Measurements from ENCODE around the gene EPM2A. TPM values are rescaled to one million over a fixed set of nuclear protein-coding genes. Genes with fewer than 3 reads are reported as not detected.

EPM2A gene
- polyA plus RNA-seq, 2 of the 4 experiments (the other 2 are of a cell fraction): 2.4 to 3.0 TPM

DNA sequence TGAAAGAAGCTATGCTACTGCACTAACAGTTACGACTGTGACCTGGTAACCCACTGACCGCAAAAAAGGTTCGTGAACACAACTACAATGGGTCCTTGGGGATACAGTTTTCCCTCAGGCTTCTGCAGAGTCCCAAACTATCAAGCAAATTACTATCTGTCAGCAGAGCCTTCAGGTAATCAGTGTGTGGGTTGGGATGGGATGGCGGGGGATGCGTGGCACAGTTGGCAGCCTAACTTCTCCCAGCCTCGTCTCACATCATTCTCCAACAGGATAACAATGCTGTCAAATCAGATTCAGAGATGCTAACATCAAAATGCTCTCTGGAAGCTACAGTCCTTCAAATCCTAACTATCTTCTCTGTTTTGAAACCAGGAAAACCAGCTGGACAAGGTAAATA lies 102.3 kb downstream of the EPM2A start:
- no peaks in the 10 kb centered on the region for H3K9me3 ChIP-seq
- FAIRE-seq (no peak), ATAC-seq (no peak), DNase-seq (ENCODE audit: low read depth in 1 of 2, low spot score in 1 of 2) (no peak)
- no peak overlapping the region for H3K27ac ChIP-seq
- ChIA-PET CTCF (interaction anchor here (0.9 to 1.9 kb wide), 9 partner anchors 9 to 1051 kb away, joined by 3 to 13 read pairs (median 4); no protein-coding TSS in a partner anchor), POLR2A (no interaction called here)
- 88% methylated on average over 5 of the region's 6 CpGs for WGBS (ENCODE audit: missing lambda C conversion rate)
- TF ChIP-seq KDM1A (IDR thresholded peaks at IDR 0.05; ENCODE audit: low read depth) (no peak), GATA3 (IDR thresholded peaks at IDR 0.05; ENCODE audit: borderline replicate concordance) (no peak), ESRRA (IDR thresholded peaks at IDR 0.05; ENCODE audit: borderline replicate concordance, low read length) (no peak), HOXA7 (CRISPR knock-in tag; IDR thresholded peaks at IDR 0.05) (no peak)
- no peaks in the 10 kb centered on the region for H3K4me1 ChIP-seq
- H3K4me2 ChIP-seq: no peak overlapping the region
- H3K4me3 ChIP-seq: no peak overlapping the region

DNA sequence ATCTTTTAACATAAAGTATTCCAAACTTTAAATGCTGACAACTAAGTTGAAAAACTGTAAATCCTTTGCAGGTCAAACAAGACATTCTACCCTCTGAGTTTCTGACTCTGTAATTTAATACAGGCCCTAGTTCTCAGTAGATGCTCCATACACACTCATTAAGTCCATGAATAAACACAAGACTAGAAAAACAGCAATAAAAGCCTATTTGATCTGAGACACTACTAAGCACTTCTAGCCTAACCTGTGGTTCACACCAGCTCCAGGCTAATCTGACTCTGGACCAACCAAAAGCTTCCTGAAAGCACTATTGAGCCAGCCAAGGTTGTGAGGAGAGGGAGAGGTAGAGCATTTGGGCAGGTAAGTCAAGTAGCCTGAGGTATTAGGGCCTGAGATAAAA lies 103.9 kb downstream of the EPM2A start:
- POLR2A ChIA-PET: no interaction called here

DNA sequence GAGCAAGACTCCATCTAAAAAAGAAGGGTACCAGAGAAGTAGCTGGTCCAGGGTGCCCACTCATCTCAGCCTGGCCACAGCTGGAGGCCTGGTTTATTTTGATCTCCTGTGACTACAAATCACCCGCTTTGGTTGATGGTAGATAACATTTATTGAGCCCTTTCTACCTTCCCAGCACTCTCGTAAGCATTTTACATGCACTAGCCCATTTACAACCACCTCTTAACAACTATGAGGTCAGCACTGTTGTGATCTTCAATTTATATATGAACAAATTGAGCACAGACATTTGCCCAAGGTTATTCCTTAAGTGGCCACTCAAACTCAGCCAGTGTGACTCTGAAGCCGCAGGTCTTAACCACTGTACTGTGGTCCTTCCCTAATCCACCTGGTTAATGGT lies 104.7 kb downstream of the EPM2A start:
- 74% methylated on average over 3 of the region's 3 CpGs for WGBS (ENCODE audit: missing lambda C conversion rate)
- H3K4me2 ChIP-seq: no peak overlapping the region
- FAIRE-seq (no peak), ATAC-seq (no peak), DNase-seq (ENCODE audit: low read depth in 1 of 2, low spot score in 1 of 2) (no peak)
- H3K4me3 ChIP-seq: no peak overlapping the region
- ChIA-PET POLR2A (no interaction called here), CTCF (interaction anchor here (0.6 to 2.0 kb wide), 2 partner anchors 26 to 1383 kb away, joined by 3 to 5 read pairs; no protein-coding TSS in a partner anchor)
- TF ChIP-seq, protein P1, sequence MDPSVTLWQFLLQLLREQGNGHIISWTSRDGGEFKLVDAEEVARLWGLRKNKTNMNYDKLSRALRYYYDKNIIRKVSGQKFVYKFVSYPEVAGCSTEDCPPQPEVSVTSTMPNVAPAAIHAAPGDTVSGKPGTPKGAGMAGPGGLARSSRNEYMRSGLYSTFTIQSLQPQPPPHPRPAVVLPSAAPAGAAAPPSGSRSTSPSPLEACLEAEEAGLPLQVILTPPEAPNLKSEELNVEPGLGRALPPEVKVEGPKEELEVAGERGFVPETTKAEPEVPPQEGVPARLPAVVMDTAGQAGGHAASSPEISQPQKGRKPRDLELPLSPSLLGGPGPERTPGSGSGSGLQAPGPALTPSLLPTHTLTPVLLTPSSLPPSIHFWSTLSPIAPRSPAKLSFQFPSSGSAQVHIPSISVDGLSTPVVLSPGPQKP (IDR thresholded peaks at IDR 0.05; ENCODE audit: low read depth, low read length): no peak
- no peak for TF ChIP-seq TP53 (CRISPR knock-in tag; IDR thresholded peaks at IDR 0.05)
- no peak for TF ChIP-seq RARB (CRISPR knock-in tag; IDR thresholded peaks at IDR 0.05)
- TF ChIP-seq ZNF302 (CRISPR knock-in tag; IDR thresholded peaks at IDR 0.05): no peak
- no peak for TF ChIP-seq CBX2 (IDR thresholded peaks at IDR 0.05; ENCODE audit: borderline replicate concordance, low read depth)
- no peak for TF ChIP-seq RFX5 (IDR thresholded peaks at IDR 0.05)
- TF ChIP-seq, protein P2, sequence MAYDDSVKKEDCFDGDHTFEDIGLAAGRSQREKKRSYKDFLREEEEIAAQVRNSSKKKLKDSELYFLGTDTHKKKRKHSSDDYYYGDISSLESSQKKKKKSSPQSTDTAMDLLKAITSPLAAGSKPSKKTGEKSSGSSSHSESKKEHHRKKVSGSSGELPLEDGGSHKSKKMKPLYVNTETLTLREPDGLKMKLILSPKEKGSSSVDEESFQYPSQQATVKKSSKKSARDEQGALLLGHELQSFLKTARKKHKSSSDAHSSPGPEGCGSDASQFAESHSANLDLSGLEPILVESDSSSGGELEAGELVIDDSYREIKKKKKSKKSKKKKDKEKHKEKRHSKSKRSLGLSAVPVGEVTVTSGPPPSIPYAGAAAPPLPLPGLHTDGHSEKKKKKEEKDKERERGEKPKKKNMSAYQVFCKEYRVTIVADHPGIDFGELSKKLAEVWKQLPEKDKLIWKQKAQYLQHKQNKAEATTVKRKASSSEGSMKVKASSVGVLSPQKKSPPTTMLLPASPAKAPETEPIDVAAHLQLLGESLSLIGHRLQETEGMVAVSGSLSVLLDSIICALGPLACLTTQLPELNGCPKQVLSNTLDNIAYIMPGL (CRISPR knock-in tag; IDR thresholded peaks at IDR 0.05; ENCODE audit: borderline replicate concordance): no peak
- no peak for TF ChIP-seq HOXA7 (CRISPR knock-in tag; IDR thresholded peaks at IDR 0.05)
- no peak for TF ChIP-seq CEBPB (IDR thresholded peaks at IDR 0.05)
- TF ChIP-seq SMC3 (IDR thresholded peaks at IDR 0.05): no peak
- TF ChIP-seq KDM5A (IDR thresholded peaks at IDR 0.05): no peak
- no peak for TF ChIP-seq POLR2A (IDR thresholded peaks at IDR 0.05; ENCODE audit: low read length)
- TF ChIP-seq FOSB (CRISPR knock-in tag; IDR thresholded peaks at IDR 0.05): no peak
- TF ChIP-seq RNF2 (IDR thresholded peaks at IDR 0.05; ENCODE audit: borderline replicate concordance, low read depth): no peak
- TF ChIP-seq RAD21 (conservative IDR thresholded peaks at IDR 0.05 in 1 of 2, IDR thresholded peaks at IDR 0.05 in 1 of 2): no peak
- no peak for TF ChIP-seq NFE2L2 (conservative IDR thresholded peaks at IDR 0.05; ENCODE audit: low read length)
- H3K27ac ChIP-seq: no peak overlapping the region
- H3K4me1 ChIP-seq: no peaks in the 10 kb centered on the region
- H3K9me3 ChIP-seq: no peaks in the 10 kb centered on the region

More for the DNA sequence above, 103.9 kb downstream of the EPM2A start:
- ATAC-seq (no peak), DNase-seq (ENCODE audit: low read depth in 1 of 2, low spot score in 1 of 2) (no peak), FAIRE-seq (no peak)
- Histone ChIP-seq H3K4me2 (no peak overlapping the region), H3K9me3 (no peaks in the 10 kb centered on the region), H3K4me3 (no peak overlapping the region), H3K27ac (no peak overlapping the region), H3K4me1 (no peaks in the 10 kb centered on the region)
- CTCF ChIA-PET: no interaction called here
- TF ChIP-seq RCOR1 (IDR thresholded peaks at IDR 0.05; ENCODE audit: low read depth, low read length): no peak
- TF ChIP-seq HOXB5 (CRISPR knock-in tag; IDR thresholded peaks at IDR 0.05): no peak
- TF ChIP-seq KDM1A (IDR thresholded peaks at IDR 0.05; ENCODE audit: low read depth): no peak
- no peak for TF ChIP-seq POLR2A (IDR thresholded peaks at IDR 0.05; ENCODE audit: low read length)
- no peak for TF ChIP-seq CHD4 (IDR thresholded peaks at IDR 0.05; ENCODE audit: borderline replicate concordance)
- TF ChIP-seq MAFK (IDR thresholded peaks at IDR 0.05; ENCODE audit: partially characterized antibody): no peak
- no peak for TF ChIP-seq PHF8 (IDR thresholded peaks at IDR 0.05; ENCODE audit: borderline replicate concordance, low read depth)
- TF ChIP-seq ZC3H11A (IDR thresholded peaks at IDR 0.05): no peak

All from A549 (cell line).